OCI-LY7 (cell line): ENCODE data around the gene TASP1. TPM values are rescaled to one million over a fixed set of nuclear protein-coding genes. Genes with fewer than 3 reads are reported as not detected.

Experiments
- BruUV-seq: library from RNA; stranded (reverse); fragments of 400-500 nt; replicated peaks from 2 replicates; lab custom pipeline; 2021; lab: Mats Ljungman, UMichigan
- CTCF ChIA-PET: fragments of 300-600 bp; sonication (Branson Sonifier 250); formaldehyde crosslinking; loops from one replicate; lab custom pipeline; 2022; ENCODE audit warnings: antibody characterized with exemption; ENCODE audit not compliant: unreplicated experiment; lab: Charles Lee
- POLR2A ChIA-PET: fragments of 300-600 bp; sonication (Branson Sonifier 250); formaldehyde crosslinking; loops from one replicate; lab custom pipeline; 2022; ENCODE audit warnings: antibody characterized with exemption; lab: Charles Lee
- DNase-seq: peaks from one replicate; pipeline ENCODE4 v3.0.0-alpha.2; 2015; ENCODE audit warnings: low spot score
- H2AFZ ChIP-seq: fragments of 200-600 bp; sonication (generic), shearing (Covaris generic); 2 replicates; pipeline ENCODE4 v1.6.1; 2014; ENCODE audit warnings: mild to moderate bottlenecking, antibody characterized with exemption, low read length, moderate library complexity
- H3K27ac ChIP-seq: fragments of 200-600 bp; sonication (generic); 2 replicates; pipeline ENCODE4 v1.5.1; 2014; ENCODE audit warnings: mixed run types, low read depth, mild to moderate bottlenecking, moderate library complexity, low read length, inconsistent platforms; ENCODE audit not compliant: poor library complexity, severe bottlenecking
- H3K36me3 ChIP-seq: fragments of 200-600 bp; sonication (generic); 2 replicates; pipeline ENCODE4 v1.6.1; 2014; ENCODE audit warnings: mild to moderate bottlenecking, antibody characterized with exemption, low read length, moderate library complexity, mixed read lengths; ENCODE audit not compliant: insufficient read depth
- H3K4me1 ChIP-seq: fragments of 200-600 bp; sonication (generic); 2 replicates; pipeline ENCODE4 v1.5.1; 2014; ENCODE audit warnings: mild to moderate bottlenecking, low read length; ENCODE audit not compliant: insufficient read depth, poor library complexity, severe bottlenecking
- H3K4me2 ChIP-seq: fragments of 200-600 bp; sonication (generic); 2 replicates; pipeline ENCODE4 v1.6.1; 2014; ENCODE audit warnings: mild to moderate bottlenecking, low read length
- H3K4me3 ChIP-seq: fragments of 200-600 bp; sonication (generic); 2 replicates; pipeline ENCODE4 v1.5.1; 2014; ENCODE audit warnings: mild to moderate bottlenecking, low read depth, low read length; ENCODE audit not compliant: poor library complexity, severe bottlenecking
- H3K79me2 ChIP-seq: fragments of 200-600 bp; sonication (generic); 2 replicates; pipeline ENCODE4 v1.6.1; 2016; ENCODE audit warnings: low read depth, mild to moderate bottlenecking, low read length, moderate library complexity, mixed read lengths; ENCODE audit not compliant: insufficient read depth
- H3K9me2 ChIP-seq: fragments of 200-600 bp; sonication (generic); 2 replicates; pipeline ENCODE4 v1.6.1; 2016; ENCODE audit warnings: mild to moderate bottlenecking, low read length, mixed read lengths; ENCODE audit not compliant: insufficient read depth
- H3K9me3 ChIP-seq: fragments of 200-600 bp; sonication (generic); 2 replicates; pipeline ENCODE4 v1.6.1; 2014; ENCODE audit warnings: mild to moderate bottlenecking, mixed run types, low read length, mixed read lengths
- H4K20me1 ChIP-seq: fragments of 200-600 bp; sonication (generic); 2 replicates; pipeline ENCODE4 v1.6.1; 2014; ENCODE audit warnings: mild to moderate bottlenecking, antibody characterized with exemption, low read length, moderate library complexity, mixed read lengths; ENCODE audit not compliant: insufficient read depth
- EZH2phosphoT487 ChIP-seq: fragments of 200-600 bp; sonication (generic); IDR thresholded peaks from 2 replicates; pipeline ENCODE4 v1.6.1; 2018; ENCODE audit warnings: low read depth, borderline replicate concordance, mild to moderate bottlenecking, mixed run types, antibody characterized with exemption, low read length, moderate library complexity, mixed read lengths
- intact Hi-C: fragments of 100-400 bp; cut with micrococcal nuclease; formaldehyde crosslinking; loops from one replicate; pipeline ENCODE4 v1.10.0; 2022; ENCODE audit not compliant: unreplicated experiment
- total RNA-seq, 2 experiments: library from RNA; depleted of rRNA in 1 of 2; stranded (reverse); fragments of >200 nt in 1 of 2; shearing (Covaris generic) in 1 of 2; gene quantifications; 2 replicates each; pipeline ENCODE4 v1.2.3, GENCODE V29; 2014 to 2022
- TF ChIP-seq, protein P1 (sequence below): fragments of 200-600 bp; sonication (generic); conservative IDR thresholded peaks from 2 replicates; pipeline ENCODE4 v1.5.1; 2014; ENCODE audit warnings: mild to moderate bottlenecking, antibody characterized with exemption, low read length, moderate library complexity, mixed read lengths

The TASP1 gene
- total RNA-seq, 2 experiments from 2014 or later: 12.9 to 15.5 TPM

DNA sequence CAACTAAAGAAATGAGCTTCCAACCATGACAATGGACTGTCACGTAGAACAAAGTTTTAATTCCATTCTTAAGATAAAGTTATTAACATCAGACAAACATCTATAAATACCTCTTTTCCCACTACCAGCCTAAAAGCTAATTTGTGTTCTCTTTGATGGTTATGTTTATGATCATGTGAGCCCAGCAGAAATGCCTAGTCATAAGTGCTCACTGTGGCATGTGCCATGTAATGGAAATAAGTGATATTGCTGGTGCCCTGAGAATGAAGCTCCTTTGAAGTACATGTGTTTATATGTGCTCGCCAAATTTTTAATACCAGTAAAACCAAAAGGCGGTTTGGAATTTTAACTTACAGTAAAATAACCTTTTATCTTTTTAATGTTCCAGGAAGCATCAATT is 211.9 kb downstream of the TASP1 start:
- no TSS peak for BruUV-seq
- POLR2A ChIA-PET: interaction anchor here (0.7 kb wide), 1 partner anchor 1997 kb away, joined by 3 read pairs; no protein-coding TSS in a partner anchor
- Histone ChIP-seq H3K36me3 (no peaks in the 10 kb centered on the region), H3K27ac (no peak overlapping the region), H3K4me1 (no peaks in the 10 kb centered on the region), H2AFZ (no peak overlapping the region), H3K4me3 (no peak overlapping the region), H3K9me2 (no peaks in the 10 kb centered on the region), H3K4me2 (no peak overlapping the region), H4K20me1 (no peaks in the 10 kb centered on the region), H3K9me3 (no peaks in the 10 kb centered on the region), H3K79me2 (no peaks in the 10 kb centered on the region)
- no peak for TF ChIP-seq EZH2phosphoT487
- TF ChIP-seq, protein P1, sequence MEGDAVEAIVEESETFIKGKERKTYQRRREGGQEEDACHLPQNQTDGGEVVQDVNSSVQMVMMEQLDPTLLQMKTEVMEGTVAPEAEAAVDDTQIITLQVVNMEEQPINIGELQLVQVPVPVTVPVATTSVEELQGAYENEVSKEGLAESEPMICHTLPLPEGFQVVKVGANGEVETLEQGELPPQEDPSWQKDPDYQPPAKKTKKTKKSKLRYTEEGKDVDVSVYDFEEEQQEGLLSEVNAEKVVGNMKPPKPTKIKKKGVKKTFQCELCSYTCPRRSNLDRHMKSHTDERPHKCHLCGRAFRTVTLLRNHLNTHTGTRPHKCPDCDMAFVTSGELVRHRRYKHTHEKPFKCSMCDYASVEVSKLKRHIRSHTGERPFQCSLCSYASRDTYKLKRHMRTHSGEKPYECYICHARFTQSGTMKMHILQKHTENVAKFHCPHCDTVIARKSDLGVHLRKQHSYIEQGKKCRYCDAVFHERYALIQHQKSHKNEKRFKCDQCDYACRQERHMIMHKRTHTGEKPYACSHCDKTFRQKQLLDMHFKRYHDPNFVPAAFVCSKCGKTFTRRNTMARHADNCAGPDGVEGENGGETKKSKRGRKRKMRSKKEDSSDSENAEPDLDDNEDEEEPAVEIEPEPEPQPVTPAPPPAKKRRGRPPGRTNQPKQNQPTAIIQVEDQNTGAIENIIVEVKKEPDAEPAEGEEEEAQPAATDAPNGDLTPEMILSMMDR: no peak
- no peak for DNase-seq
- intact Hi-C loops: no loop called here
- CTCF ChIA-PET: no interaction called here

- no peak overlapping the region for H3K4me2 ChIP-seq
- no peaks in the 10 kb centered on the region for H4K20me1 ChIP-seq
- intact Hi-C loops: no loop called here
- no peak overlapping the region for H3K4me3 ChIP-seq
- no TSS peak for BruUV-seq
- TF ChIP-seq, protein P1: no peak
- no peak for TF ChIP-seq EZH2phosphoT487
- H2AFZ ChIP-seq: no peak overlapping the region
- H3K9me3 ChIP-seq: no peaks in the 10 kb centered on the region
- H3K27ac ChIP-seq: no peak overlapping the region
- ChIA-PET CTCF (no interaction called here), POLR2A (no interaction called here)
- no peaks in the 10 kb centered on the region for H3K79me2 ChIP-seq
- no peak for DNase-seq
- no peaks in the 10 kb centered on the region for H3K36me3 ChIP-seq
- no peaks in the 10 kb centered on the region for H3K4me1 ChIP-seq
- H3K9me2 ChIP-seq: no peaks in the 10 kb centered on the region
Observed at GRCh38 chr20:13425381-13426135, 213.2 kb downstream of the TASP1 start.
